Measurements from ENCODE around the gene LECT2.

The LECT2 gene

GRCh38 chr5:135920199-135920598 lies 34.6 kb downstream of the LECT2 start:
- no peak for TF ChIP-seq CTCF (IDR thresholded peaks at IDR 0.05; ENCODE audit: low read depth, low read length)

GRCh38 chr5:135916638-135917263 lies 38.0 kb downstream of the LECT2 start:
- no peak for DNase-seq (ENCODE audit: extremely low read depth, low read depth)
- TF ChIP-seq CTCF (IDR thresholded peaks at IDR 0.05; ENCODE audit: low read depth, low read length): no peak

More at GRCh38 chr5:135920199-135920598, 34.6 kb downstream of the LECT2 start:
- no peak for DNase-seq (ENCODE audit: extremely low read depth, low read depth)

- no peak for TF ChIP-seq CTCF (IDR thresholded peaks at IDR 0.05; ENCODE audit: low read depth, low read length)
- no peak for DNase-seq (ENCODE audit: extremely low read depth, low read depth)
Measured at GRCh38 chr5:135915466-135916001, 39.2 kb downstream of the LECT2 start.

GRCh38 chr5:135913713-135914626 lies 40.8 kb downstream of the LECT2 start:
- TF ChIP-seq CTCF (IDR thresholded peaks at IDR 0.05; ENCODE audit: low read depth, low read length): no peak
- DNase-seq (ENCODE audit: extremely low read depth, low read depth): no peak

GRCh38 chr5:135905144-135905543 lies 49.6 kb downstream of the LECT2 start:
- DNase-seq (ENCODE audit: extremely low read depth, low read depth): no peak
- TF ChIP-seq CTCF (IDR thresholded peaks at IDR 0.05; ENCODE audit: low read depth, low read length): no peak

- TF ChIP-seq CTCF (IDR thresholded peaks at IDR 0.05; ENCODE audit: low read depth, low read length): no peak
- DNase-seq (ENCODE audit: extremely low read depth, low read depth): no peak
Measured at GRCh38 chr5:135901633-135902032, 53.1 kb downstream of the LECT2 start.

- no peak for DNase-seq (ENCODE audit: extremely low read depth, low read depth)
- TF ChIP-seq CTCF (IDR thresholded peaks at IDR 0.05; ENCODE audit: low read depth, low read length): no peak
Measured at GRCh38 chr5:135900276-135900675, 54.5 kb downstream of the LECT2 start.
